Fibroblast of gingiva (primary cell): ENCODE data around the gene GLOD4.
"Not testable (repeated sequence)": the region's sequence is repeated elsewhere in the genome, so short reads cannot be mapped to it uniquely, and the experiment has no call there.

Source experiments
- DNase-seq: peaks from one replicate; pipeline ENCODE4 v3.0.0-alpha.2; 2011; ENCODE audit warnings: low read depth

GLOD4 gene

DNA sequence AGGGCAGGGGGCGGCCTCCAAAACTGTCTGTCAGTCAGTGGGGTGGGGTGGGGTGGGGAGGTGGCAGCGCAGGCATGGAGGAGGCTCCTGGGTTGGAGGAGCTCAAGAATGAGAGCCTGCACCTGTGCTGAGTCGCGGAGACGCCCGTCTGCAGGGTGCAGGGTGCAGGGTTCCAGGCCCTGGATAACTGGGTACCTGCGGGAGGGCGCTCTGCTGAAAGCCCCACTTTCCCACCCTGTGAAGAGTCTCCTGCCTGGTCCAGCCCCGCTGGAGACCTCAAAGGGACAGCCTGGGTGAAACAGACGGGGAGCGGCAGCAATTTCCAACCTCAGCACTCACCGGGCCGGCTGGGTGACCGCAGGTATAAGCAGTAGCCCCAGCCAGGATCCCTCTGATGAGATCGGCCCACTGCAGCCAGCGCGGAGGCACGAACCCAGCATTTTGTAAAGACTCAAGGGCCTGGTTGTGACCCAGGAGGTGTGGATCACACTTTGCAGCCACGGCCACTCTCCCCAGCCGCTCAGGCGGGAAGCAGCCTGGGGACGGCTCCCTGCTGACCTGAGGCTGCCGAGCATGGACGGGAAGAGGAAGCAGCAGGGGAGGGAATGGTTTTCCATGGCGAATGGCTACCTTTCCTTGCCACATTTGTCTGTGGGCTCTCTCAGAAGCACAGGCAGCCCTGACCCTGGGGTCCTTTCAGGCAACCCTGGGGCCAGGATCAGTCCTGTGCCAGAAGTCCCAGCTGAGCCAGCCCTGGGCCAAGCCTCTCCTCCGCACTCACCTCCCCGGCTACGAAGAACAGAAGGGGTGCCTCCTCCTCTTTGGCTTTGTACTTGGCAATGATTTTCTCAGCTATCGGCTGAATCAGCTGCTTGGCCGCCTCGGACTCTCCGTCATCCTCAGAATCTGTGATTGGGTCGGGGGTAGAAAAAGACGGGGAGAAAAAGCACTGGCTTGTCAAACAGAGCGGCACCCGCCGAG, 21.1 kb upstream of the GLOD4 start:
- no peak for DNase-seq

DNA sequence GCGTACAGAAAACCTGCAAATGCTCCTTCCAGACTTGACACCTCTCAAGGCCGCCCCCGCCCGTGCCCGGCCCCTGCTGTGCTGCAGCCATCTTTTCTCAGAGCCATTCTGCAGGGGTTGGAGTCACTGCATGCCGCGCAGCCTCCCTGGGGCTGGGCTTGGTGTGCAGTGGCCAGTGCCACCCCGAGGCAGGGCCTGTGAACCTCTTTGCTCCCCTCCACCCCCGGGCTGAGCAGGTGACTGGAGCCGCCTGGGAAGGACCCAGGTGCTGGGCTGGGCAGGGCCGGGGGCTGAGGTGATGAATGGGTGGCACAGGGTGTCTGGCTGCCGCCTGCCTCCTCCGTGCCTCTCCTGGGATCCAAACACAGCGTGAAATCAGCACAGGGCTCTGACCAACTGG, 20.4 kb upstream of the GLOD4 start:
- no peak for DNase-seq

DNA sequence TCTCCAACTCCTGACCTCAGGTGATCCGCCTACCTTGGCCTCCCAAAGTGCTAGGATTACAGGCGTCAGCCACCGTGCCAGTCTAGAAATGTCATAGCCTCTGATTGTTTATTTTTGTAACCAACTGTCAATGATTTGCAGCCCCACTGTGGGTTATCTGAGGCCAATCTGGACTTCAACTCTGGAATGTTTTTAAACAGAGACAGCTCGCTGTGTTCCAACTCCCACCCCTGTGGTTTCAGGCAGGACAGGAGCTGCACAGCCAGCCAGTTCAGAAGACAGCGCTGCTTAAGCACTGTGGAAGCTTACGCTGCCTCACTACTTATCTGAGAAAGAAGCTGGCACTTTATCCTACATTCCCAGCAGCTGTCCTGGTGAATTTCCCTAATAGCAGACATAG, 19.6 kb upstream of the GLOD4 start:
- DNase-seq = peak; percentile 18

DNA sequence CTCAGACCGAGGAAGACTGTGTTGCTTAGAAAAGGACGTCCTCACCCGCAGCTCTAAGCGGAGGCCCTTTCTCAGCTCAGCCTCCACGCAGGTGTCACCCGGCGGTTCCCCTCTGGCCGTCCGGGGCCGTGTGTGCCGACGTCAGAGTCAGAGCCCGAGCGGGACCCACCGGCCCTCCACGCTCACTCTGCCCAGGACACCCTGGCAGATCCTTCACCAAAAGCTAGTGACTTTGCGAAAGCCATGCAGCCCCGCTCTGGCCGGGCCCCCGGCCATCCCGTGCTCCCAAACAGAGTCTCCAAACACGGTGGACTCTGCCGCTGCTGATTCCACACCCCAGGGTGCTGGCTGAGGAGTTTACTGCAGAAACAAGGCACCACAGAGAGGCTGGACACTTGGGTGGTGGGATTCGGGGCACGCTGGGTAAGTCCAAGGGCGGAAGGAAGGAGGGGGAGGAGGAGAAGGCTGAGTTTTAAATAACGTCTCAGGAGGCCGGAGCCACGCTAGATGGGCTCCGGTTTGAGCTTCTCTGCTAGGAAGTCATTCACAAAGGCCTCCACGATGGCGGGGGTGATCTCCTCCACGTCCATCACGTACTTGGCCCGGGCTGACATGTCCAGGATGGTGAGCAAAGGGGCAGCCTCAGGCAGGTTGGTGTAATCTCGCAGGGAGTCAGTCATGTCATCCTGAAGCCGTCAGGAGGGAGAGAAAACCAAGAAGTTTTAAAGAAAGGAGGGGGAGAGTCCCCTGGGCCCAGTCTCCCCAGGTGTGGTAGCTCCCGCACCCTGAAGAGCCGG, 18.6 kb upstream of the GLOD4 start:
- DNase-seq = no peak

DNA sequence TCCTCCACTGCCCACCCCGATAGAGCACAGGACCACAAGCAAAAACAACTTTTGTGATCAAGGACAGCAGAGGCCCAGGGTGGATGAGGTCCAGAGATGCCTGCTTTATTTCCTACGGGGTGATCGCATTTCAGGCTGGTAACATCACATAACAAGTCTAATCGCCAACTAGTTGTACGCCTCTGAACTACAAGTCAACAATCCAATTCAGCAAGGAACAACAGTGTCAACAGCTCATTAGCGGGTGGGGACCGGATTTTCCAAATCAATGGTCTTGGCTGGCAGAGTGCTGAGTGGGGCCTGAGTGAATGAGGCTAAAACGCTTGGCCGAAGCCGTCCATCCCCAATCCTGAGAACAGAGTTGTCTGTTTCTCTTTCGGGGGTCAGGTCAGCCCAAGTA, 17.2 kb upstream of the GLOD4 start:
- DNase-seq = no peak

DNA sequence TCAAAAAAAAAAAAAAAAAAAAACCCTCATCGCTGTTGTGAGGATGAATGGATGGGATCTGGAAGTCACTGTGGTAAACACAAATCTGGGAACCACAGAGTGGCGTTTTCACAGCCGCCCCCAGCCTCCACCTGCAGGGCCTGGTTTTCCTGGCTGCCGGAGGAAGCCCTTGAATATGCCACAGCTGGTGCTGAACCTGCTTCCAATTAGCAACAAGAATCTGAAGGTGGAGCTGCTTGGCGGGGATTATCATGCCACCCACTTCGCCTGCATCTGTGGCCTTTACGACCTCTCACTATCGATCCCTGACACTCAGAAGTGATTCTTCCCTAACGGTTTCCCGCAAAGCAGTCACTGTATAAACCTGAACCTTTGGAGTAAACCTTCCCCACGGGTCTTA, 16.2 kb upstream of the GLOD4 start:
- DNase-seq = no peak

DNA sequence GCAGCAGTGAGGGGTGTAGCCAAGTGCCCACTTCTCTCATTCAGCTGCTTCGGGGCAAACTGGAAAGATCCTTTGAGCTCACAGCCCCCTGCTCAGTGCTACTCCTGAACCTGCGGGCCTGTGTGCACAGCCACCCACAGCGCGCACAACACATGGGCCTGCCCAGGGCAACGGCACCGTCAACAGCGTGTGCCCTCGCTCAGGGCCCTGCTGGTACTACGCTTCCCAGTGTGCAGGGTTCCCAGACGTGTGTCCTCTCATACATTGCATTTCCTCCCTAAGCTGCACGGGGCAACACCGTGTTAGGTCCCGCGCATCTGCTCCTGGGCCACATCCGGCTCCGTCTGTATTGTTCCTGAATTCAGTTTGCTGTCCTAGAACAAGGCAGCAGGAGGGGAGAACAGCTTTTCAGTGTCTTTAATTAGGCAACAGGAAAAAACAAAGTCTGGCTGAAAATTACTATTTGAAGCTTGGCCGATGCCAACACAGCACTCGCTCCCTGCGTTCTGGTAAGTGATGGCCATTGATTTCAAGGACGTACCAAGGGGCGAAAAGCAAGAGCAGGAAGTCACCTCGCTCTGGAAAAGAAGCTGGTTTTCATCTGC, 15.3 kb upstream of the GLOD4 start:
- no peak for DNase-seq

DNA sequence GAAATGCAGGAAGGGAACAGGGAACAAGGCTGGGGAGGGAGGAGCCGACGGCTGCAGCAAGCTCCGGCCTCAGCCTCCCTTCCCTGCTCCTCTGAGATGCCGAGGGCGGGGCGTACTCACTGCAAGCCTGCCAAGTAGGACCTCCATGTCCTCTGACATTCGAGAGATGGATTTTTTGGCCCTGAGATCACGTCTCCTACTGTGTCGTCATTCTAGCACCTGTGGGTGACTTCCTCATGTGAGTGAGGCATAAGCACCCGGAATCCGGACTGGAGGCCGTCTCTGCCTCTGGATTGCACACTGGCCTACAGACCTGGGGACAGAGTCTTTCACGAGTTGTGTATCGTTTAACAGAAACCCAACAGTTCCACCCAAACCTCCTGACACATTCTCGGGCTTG, 14.5 kb upstream of the GLOD4 start:
- DNase-seq = no peak

DNA sequence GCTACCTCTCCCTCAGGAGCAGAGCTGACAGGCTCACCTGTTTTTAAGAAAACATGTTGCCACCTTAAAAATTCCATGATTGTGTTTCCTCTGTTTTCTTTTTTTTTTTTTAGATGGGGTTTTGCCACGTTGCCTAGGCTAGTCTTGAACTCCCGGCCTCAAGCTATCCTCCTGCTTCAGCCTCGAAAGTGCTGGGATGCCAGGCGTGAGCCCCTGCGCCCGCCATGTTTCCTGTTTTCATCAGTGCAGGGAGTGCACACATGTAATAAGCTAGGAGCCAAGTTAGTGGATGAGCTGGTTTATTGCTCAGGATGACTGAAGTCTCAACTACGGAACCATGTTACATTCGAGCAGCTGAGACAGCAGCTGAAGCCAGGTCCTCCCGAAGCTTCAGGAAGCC, 13.6 kb upstream of the GLOD4 start:
- DNase-seq = no peak

DNA sequence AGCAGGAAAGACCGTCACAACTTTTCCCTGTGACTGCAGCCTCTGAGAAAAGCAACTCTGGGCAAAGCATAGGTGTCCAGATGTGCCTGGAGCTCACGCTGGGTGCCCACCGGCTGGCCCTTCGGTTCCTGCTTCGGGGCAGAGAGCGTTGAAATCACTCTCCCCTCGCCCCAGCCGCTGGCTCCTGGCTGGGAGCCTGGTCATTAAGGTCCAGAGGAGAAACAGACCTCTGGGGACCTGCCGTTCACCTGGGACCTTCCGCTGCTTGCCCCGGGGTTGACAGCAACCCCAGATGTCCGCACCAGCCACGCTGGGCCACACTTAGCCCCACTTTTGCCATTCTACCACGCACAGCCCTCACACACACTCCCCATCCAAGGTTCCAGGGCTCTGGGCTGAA, 13.2 kb upstream of the GLOD4 start:
- DNase-seq = no peak

DNA sequence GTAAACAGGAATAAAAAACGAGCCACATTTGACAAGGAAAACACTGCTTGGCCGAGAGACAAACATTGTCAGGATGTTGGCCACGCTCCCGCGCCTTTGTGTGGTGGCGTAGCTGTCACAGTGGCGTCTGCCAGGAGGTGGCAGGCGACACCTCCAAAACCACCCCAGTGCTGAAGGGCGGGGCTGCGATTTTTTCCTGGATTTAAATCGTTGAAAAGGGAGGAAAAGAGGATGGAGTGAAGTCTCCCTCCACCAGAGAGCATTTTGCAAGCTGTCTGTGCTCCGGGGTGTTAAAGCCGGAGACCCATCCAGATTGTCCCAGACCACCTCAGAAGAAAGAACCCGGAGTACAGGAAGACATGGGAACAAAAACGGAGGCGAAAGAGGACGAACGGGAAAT, 12.8 kb upstream of the GLOD4 start:
- peak; percentile 79 for DNase-seq

DNA sequence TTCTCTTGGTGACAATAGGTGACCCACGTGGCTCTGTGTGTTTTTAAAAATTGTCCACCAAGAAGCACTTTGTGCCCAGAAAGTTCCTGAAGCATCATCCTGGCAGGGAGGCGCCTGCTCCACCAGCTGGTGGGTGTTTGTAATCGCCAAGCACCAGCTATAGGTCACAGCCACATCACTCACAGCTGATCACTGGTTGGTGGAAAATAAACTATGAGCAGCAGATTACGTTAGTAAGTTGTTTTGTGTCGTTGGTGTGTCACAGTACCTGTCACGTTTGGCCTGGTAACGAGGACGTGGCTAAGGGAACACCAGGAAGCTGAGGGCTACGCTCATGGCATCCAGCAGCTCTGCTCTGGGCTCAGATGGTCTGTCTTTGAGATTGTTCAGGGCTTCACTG, 10.2 kb upstream of the GLOD4 start:
- no peak for DNase-seq

DNA sequence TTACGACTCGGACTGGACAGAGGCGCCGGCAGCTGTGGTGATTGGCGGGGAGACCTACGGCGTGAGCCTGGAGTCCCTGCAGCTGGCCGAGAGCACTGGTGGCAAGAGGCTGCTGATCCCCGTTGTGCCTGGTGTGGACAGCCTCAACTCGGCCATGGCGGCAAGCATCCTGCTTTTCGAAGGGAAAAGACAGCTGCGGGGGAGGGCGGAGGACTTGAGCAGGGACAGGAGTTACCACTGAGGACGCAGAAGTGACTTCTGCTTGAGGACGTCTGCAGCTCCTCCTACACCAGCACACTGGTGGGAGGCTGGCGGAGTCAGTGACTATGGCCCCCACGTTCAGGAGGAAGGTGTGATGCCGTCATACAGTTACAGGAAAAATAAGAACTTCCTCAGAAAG, 9.7 kb upstream of the GLOD4 start:
- DNase-seq = no peak

DNA sequence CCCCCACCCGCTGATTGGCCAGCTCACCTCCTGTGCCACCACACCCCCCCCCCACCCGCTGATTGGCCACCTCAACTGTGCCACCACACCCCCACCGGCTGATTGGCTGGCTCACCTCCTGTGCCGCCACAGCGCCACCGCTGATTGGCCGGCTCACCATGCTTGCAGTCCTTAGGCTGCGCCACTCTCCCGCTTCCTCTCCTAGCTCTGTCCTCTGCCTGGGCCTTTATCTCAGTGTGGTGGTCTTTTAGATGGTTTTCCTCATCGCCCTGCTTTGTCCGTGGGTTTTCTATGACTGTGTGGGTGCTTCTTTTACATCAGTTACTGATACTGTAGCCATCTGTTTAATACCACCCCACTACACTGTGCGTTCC, 8.8 kb upstream of the GLOD4 start:
- DNase-seq = peak; percentile 22

DNA sequence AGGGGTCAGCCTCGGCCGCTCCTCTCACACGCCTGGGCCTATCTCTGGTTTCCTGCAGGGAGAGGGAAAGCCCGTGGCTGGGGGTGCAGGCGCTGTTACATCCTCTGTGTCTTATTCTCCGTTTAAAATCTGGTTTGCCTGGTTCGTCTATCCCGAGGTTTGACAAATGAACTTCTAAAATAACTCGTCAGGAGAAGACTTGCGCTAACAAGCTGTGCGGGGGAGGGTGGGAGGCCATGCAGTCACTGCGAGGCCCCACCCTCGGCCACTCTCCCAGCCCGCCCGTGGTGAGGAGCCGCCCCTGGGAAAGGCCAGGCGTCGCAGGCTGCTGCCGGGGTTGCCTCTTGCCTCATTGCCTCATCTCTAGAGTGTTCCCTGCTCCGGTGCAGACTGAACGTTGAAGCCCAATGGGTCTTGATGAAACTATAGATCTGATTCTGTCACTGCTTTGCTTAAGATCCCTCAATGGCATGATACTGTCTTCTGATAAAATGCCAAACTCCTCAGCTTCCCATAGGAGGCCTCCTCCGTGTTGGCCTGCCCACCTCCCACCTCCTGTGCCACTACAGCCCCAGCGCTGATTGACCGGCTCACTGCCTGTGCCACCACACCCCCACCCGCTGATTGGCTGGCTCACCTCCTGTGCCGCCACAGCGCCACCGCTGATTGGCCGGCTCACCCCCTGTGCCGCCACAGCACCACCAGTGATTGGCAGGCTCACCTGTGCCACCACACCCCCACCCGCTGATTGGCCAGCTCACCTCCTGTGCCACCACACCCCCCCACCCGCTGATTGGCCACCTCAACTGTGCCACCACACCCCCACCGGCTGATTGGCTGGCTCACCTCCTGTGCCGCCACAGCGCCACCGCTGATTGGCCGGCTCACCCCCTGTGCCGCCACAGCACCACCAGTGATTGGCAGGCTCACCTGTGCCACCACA, 8.1 kb upstream of the GLOD4 start:
- DNase-seq = peak; percentile 64

DNA sequence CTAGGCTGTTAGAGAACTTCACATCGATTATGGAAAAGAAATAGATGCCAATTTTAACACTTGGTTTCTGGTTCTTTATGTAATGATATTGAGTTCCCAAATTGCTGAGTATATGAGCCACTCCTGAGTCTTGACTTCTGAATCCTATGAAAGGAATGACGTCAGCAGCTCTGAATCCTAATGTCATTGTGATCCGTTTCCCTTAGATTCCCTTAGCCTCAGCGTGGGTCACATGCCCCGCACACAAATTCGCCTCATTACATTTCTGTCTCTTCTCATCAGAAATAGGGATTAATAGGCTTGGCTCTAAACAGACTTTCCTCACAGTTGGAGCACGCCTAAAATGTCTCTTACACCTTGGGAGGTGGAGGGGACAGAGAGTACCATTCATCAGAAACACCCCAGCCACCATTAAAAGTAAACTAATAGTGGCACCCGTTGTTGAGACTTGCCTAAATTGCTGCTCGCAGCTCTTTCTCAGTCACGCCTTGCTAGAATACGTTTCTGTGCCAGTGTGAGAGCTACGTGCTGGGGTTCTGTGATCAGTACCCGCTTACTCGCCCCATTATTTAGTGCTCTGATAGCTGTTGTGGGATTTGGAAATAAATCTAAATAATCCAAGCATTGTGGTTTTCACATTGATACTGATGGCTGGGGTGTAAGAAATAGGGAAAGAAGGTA, 7.2 kb upstream of the GLOD4 start:
- no peak for DNase-seq

DNA sequence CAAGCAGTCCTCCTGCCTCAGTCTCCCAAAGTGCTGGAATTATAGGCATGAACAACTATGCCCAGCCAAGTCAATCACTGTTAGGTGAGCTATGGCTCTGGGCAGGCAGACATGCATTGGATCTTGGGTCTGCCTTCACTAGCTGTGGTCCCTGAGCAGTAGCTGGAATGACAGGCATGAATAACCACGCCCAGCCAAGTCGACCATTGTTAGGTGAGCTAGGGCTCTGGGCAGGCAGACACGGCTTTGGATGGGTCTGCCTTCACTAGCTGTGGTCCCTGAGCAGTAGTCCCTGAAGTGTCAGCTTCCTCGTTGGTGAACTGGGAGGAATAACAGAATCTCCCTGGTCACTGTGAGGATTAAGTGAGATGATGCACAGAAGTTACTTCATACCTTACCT, 6.5 kb upstream of the GLOD4 start:
- DNase-seq = no peak

DNA sequence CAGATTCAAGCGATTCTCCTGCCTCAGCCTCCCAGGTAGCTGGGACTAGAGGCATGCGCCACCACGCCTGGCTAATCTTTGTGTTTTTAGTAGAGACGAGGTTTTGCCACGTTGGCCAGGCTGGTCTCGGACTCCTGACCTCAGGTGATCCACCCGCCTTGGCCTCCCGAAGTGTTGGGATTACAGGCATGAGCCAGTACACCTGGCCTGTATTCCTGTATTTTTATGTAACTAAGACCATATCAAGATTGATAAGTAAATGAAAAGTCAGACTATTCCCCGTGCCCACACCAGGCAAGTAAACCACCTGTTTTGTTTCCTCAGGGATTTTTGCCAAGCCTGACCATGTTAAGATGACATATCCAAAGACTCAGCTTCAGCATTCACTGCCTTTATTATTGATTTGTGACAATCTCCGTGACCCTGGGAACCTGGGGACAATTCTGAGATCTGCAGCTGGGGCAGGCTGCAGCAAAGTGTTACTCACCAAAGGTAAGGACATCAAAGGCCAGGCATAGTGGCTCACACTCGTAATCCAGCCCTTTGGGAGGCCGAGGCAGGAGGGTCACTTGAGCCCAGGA, 5.7 kb upstream of the GLOD4 start:
- DNase-seq = no peak

DNA sequence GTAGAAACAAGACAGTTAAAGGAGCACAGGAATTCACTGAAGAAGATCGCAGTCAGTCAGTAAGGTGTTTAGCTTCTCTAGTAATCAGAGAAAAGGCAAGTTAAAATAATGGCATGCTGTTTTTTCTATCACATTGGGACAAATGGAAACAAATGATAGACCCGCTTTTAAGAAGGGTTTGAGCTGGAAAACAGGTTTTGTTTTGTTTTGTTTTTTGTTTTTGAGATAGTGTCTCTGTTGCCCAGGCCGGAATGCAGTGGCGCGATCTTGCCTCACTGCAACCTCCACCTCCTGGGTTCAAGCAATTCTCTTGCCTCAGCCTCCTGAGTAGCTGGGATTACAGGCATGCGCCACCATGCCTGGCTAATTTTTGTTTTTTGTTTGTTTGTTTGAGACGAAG, 3.8 kb upstream of the GLOD4 start:
- not testable (repeated sequence) for DNase-seq

DNA sequence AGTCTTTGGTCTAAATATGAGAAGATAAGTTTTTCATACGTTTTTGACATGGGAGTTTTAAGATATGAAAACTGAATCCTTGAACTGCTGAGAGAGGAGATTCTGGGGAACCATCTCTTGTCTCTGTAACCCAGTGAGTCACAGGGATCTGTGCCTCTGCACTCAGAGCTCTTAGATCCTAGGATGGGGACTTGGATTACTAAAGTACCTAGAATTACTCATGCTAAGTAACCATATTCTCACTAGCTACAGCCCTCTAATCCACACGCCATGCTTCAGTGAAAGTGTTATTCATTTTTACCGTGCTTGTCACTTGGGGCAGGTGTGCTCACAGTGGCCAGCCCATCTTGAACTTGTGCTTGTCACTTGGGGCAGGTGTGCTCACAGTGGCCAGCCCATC, 2.1 kb upstream of the GLOD4 start:
- no peak for DNase-seq

DNA sequence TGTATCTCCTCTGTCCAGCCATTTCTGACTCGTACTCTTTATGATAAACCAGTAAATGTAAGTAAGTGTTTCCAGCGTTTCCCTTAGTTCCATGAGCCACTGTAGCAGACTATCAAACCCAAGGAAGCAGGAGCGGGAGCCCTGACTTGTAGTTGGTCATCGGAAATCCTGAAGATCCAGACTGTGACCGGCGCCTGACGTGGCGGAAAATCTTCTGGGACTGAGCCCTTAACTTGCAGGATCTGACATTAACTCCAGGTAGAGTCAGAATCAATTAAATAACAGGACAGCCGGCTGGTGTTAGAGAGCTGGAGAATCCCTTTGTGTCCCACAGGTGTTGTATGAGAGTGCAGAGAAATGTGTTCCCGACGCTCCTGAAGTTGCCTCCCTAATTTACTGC, 4.0 kb downstream of the GLOD4 start:
- no peak for DNase-seq
